Aorta (tissue), 5 donors: ENCODE results near the gene LIPN. TPM values are rescaled to one million over a fixed set of nuclear protein-coding genes. Genes with fewer than 3 reads are reported as not detected.
"Not testable (repeated sequence)": the region's sequence is repeated elsewhere in the genome, so short reads cannot be mapped to it uniquely, and the experiment has no call there.

ENCODE experiments used
- ATAC-seq: fragments of 200-7000 bp; cut with Tn5 transposase; one replicate; pipeline ENCODE4 v1.9.1; 2022; ENCODE audit warnings: moderate library complexity; ENCODE audit not compliant: low FRiP score
- DNase-seq, 2 donors: peaks; one replicate each; pipeline ENCODE4 v3.0.0-alpha.2; 2020
- H3K27ac ChIP-seq, 2 donors: one replicate each; pipeline ENCODE4 v1.5.1; 2013; ENCODE audit warnings: low read length in 2 of 2, mild to moderate bottlenecking in 2 of 2, moderate library complexity in 2 of 2, control low read depth in 1 of 2, inconsistent platforms in 1 of 2, low read depth in 1 of 2
- H3K27me3 ChIP-seq, 2 donors: one replicate each; pipeline ENCODE4 v1.6.1; 2013; ENCODE audit warnings: control low read depth in 1 of 2, low read length in 1 of 2, mild to moderate bottlenecking in 1 of 2, moderate library complexity in 1 of 2; ENCODE audit not compliant: insufficient read depth in 2 of 2, control insufficient read depth in 1 of 2
- H3K36me3 ChIP-seq, 2 donors: one replicate each; pipeline ENCODE4 v1.6.1; 2013; ENCODE audit warnings: control low read depth in 1 of 2, low read length in 1 of 2, mild to moderate bottlenecking in 1 of 2; ENCODE audit not compliant: insufficient read depth in 2 of 2, control insufficient read depth in 1 of 2
- H3K4me1 ChIP-seq, 2 donors: one replicate each; pipeline ENCODE4 v1.6.1; 2013; ENCODE audit warnings: low read length in 2 of 2, control low read depth in 1 of 2, mild to moderate bottlenecking in 1 of 2, moderate library complexity in 1 of 2; ENCODE audit not compliant: insufficient read depth in 2 of 2, control insufficient read depth in 1 of 2
- H3K4me3 ChIP-seq, 2 donors: one replicate each; pipeline ENCODE4 v1.5.1; 2013; ENCODE audit warnings: low read length in 2 of 2, control low read depth in 1 of 2, mild to moderate bottlenecking in 1 of 2
- H3K9me3 ChIP-seq: one replicate; pipeline ENCODE4 v1.6.1; 2013; ENCODE audit warnings: mild to moderate bottlenecking, low read length; ENCODE audit not compliant: control insufficient read depth
- WGBS, 2 donors: extraction: QIAGEN DNeasy Blood & Tissue Kit; methylation state at CpG; one replicate each; pipeline ENCODE4 v1.1.7; 2013; 5-methylcytosine and 5-hydroxymethylcytosine counted together
- intact Hi-C, 2 donors: fragments of 100-400 bp; cut with DNase I; formaldehyde crosslinking; loops; one replicate each; pipeline versions ENCODE4 v1.14.2 to v1.15.0; 2022
- polyA plus RNA-seq, 2 donors: library from polyadenylated mRNA; stranded (reverse); fragments of 200-250 nt; gene quantifications; one replicate each; pipeline ENCODE4 v1.2.3, GENCODE V29; 2013
- total RNA-seq, 2 donors: library from RNA; stranded (reverse); fragmentation: NEBNext Ultra II Directional; extraction: Animal tissue kit (Norgen Biotek cat#: 25700); gene quantifications; one replicate each; pipeline ENCODE4 v1.2.1, GENCODE V29; 2021
- donor health status: healthy with polysubstance abuse.
- donor health status: Bipolar disorder and iron deficiency.
- donor health status: DM: no; HTN: no; CAD: no.
- donor health status: DM: no; HTN: no; CAD: no.
- donor health status: DM: yes; HTN: yes; CAD: no.

LIPN gene
- total and polyA plus RNA-seq, 4 donors = 0.43 to 0.58 TPM; not detected in 2

- 23 to 41% methylated on average over 5 of the region's 5 CpGs for WGBS, 2 donors
- H3K9me3 ChIP-seq, H3K36me3 ChIP-seq, DNase-seq, H3K27me3 ChIP-seq, H3K4me3 ChIP-seq, intact Hi-C loops, H3K27ac ChIP-seq, H3K4me1 ChIP-seq, ATAC-seq: not testable (repeated sequence)
These were observed 17.9 kb upstream of the LIPN start for GRCh38 chr10:88741921-88742320.

- H3K27me3 ChIP-seq = no peaks in the 10 kb centered on the region
- no peak overlapping the region for H3K27ac ChIP-seq
- DNase-seq (no peak), ATAC-seq (no peak)
- H3K4me3 ChIP-seq = no peak overlapping the region
- peaks cover 7% of the 10 kb centered on the region for H3K9me3 ChIP-seq
- intact Hi-C loops = no loop called here
- 81 to 85% methylated on average over 1 of the region's 1 CpG for WGBS, 2 donors
- H3K36me3 ChIP-seq = no peaks in the 10 kb centered on the region
- H3K4me1 ChIP-seq = no peaks in the 10 kb centered on the region
These were observed 17.4 kb upstream of the LIPN start for GRCh38 chr10:88742448-88742847.

- intact Hi-C loops = no loop called here
- WGBS, 2 donors = 64 to 80% methylated on average over 5 of the region's 5 CpGs
- DNase-seq (no peak), ATAC-seq (no peak)
- Histone ChIP-seq H3K36me3 (no peaks in the 10 kb centered on the region), H3K27me3 (no peaks in the 10 kb centered on the region), H3K9me3 (peaks cover 7% of the 10 kb centered on the region), H3K27ac (no peak overlapping the region), H3K4me1 (no peaks in the 10 kb centered on the region), H3K4me3 (no peak overlapping the region)
These were observed 15.8 kb upstream of the LIPN start for GRCh38 chr10:88744002-88744401.

GRCh38 chr10:88745633-88746032 lies 14.2 kb upstream of the LIPN start:
- no peaks in the 10 kb centered on the region for H3K36me3 ChIP-seq
- DNase-seq (no peak), ATAC-seq (no peak)
- WGBS, 2 donors = 90% methylated on average over 1 of the region's 1 CpG
- H3K9me3 ChIP-seq = peaks cover 7% of the 10 kb centered on the region
- H3K27me3 ChIP-seq = no peaks in the 10 kb centered on the region
- H3K27ac ChIP-seq = no peak overlapping the region
- no peaks in the 10 kb centered on the region for H3K4me1 ChIP-seq
- intact Hi-C loops = no loop called here
- H3K4me3 ChIP-seq = no peak overlapping the region

- Histone ChIP-seq H3K27me3 (peaks cover 0 to 2% of the 10 kb centered on the region in 2 donors), H3K36me3 (no peaks in the 10 kb centered on the region), H3K4me1 (no peaks in the 10 kb centered on the region), H3K4me3 (no peak overlapping the region), H3K27ac (no peak overlapping the region), H3K9me3 (no peaks in the 10 kb centered on the region)
- no peak for DNase-seq
- ATAC-seq = no peak
- intact Hi-C loops = no loop called here
These were observed 5.5 kb upstream of the LIPN start for GRCh38 chr10:88754287-88754686.

GRCh38 chr10:88755753-88756152 lies 4.1 kb upstream of the LIPN start:
- Histone ChIP-seq H3K4me3 (no peak overlapping the region), H3K27me3 (peaks cover 0 to 2% of the 10 kb centered on the region in 2 donors), H3K4me1 (no peaks in the 10 kb centered on the region), H3K27ac (no peak overlapping the region), H3K9me3 (no peaks in the 10 kb centered on the region), H3K36me3 (no peaks in the 10 kb centered on the region)
- DNase-seq (no peak), ATAC-seq (no peak)
- intact Hi-C loops = no loop called here
- 50 to 58% methylated on average over 3 of the region's 3 CpGs for WGBS, 2 donors

- H3K4me3 ChIP-seq = no peak overlapping the region
- H3K27ac ChIP-seq = no peak overlapping the region
- no peak for ATAC-seq
- no peaks in the 10 kb centered on the region for H3K9me3 ChIP-seq
- intact Hi-C loops = no loop called here
- 0% methylated on average over 1 of the region's 1 CpG for WGBS, 2 donors
- H3K27me3 ChIP-seq = peaks cover 0 to 2% of the 10 kb centered on the region in 2 donors
- DNase-seq = no peak
- H3K4me1 ChIP-seq = no peaks in the 10 kb centered on the region
- no peaks in the 10 kb centered on the region for H3K36me3 ChIP-seq
These were observed 3.2 kb upstream of the LIPN start for GRCh38 chr10:88756660-88757059.

GRCh38 chr10:88762906-88763305 lies 3.1 kb downstream of the LIPN start:
- no peak for DNase-seq
- WGBS, 2 donors = 32 to 40% methylated on average over 1 of the region's 1 CpG
- Histone ChIP-seq H3K27ac (no peak overlapping the region), H3K9me3 (no peaks in the 10 kb centered on the region), H3K4me3 (no peak overlapping the region), H3K27me3 (no peaks in the 10 kb centered on the region), H3K36me3 (no peaks in the 10 kb centered on the region), H3K4me1 (no peaks in the 10 kb centered on the region)
- intact Hi-C loops = no loop called here
- ATAC-seq = no peak

- Histone ChIP-seq H3K36me3 (no peaks in the 10 kb centered on the region), H3K27me3 (no peaks in the 10 kb centered on the region), H3K4me3 (no peak overlapping the region), H3K9me3 (no peaks in the 10 kb centered on the region), H3K27ac (no peak overlapping the region), H3K4me1 (no peaks in the 10 kb centered on the region)
- DNase-seq (no peak), ATAC-seq (no peak)
- intact Hi-C loops = no loop called here
- 24 to 27% methylated on average over 1 of the region's 1 CpG for WGBS, 2 donors
These were observed 3.6 kb downstream of the LIPN start for GRCh38 chr10:88763441-88763840.
